HepG2 (cell line): Measurements from ENCODE around the gene BFSP1. TPM values are rescaled to one million over a fixed set of nuclear protein-coding genes. Genes with fewer than 3 reads are reported as not detected.

Source experiments
- ATAC-seq: fragments of 200-7000 bp; cut with Tn5 transposase; 3 replicates; pipeline ENCODE4 v1.9.1; 2020; ENCODE audit warnings: mild to moderate bottlenecking, moderate library complexity
- BruUV-seq: library from RNA; stranded (reverse); fragments of 400-500 nt; replicated peaks from 2 replicates; lab custom pipeline; 2021; lab: Mats Ljungman, UMichigan
- CTCF ChIA-PET: fragments of 300-600 bp; formaldehyde crosslinking; extraction: SDS; loops from one replicate; lab custom pipeline; 2021; ENCODE audit warnings: low total read pairs, inconsistent platforms, low intra/inter-chr PET ratio; lab: Yijun Ruan, JAX
- POLR2A ChIA-PET: fragments of 350-600 bp; sonication (Branson Sonifier 250); formaldehyde crosslinking; loops from one replicate; lab custom pipeline; 2020; ENCODE audit warnings: antibody characterized with exemption, inconsistent platforms; lab: Yijun Ruan, JAX
- DNase-seq: peaks from one replicate; pipeline ENCODE4 v3.0.0-alpha.2; 2015; ENCODE audit warnings: low spot score
- FAIRE-seq: peaks from 3 replicates; lab custom pipeline; 2011; peaks lifted over from hg19 to GRCh38; lab: Jason Lieb, UNC
- H2AFZ ChIP-seq: one replicate; pipeline ENCODE4 v1.6.1; 2011; ENCODE audit warnings: low read length, inconsistent platforms
- H3K27ac ChIP-seq: fragments of 300-600 bp; 3 replicates; pipeline ENCODE4 v1.8.0; 2011; ENCODE audit warnings: mixed run types, mild to moderate bottlenecking, mixed read lengths, low read length, inconsistent platforms; ENCODE audit not compliant: insufficient read depth; ENCODE audit errors: extremely low read length
- H3K27me3 ChIP-seq, 2 experiments: fragments of 200-600 bp in 1 of 2; 2 replicates in 1 of 2; 3 replicates in 1 of 2; pipeline versions ENCODE4 v1.6.0 to v1.8.0; 2011; ENCODE audit warnings: low read length in 2 of 2, mild to moderate bottlenecking in 2 of 2, moderate library complexity in 2 of 2, inconsistent platforms in 1 of 2; ENCODE audit not compliant: insufficient read depth in 2 of 2, control insufficient read depth in 1 of 2
- H3K36me3 ChIP-seq, 2 experiments: fragments of 200-600 bp in 1 of 2; replicated peaks in 1 of 2; 2 replicates in 1 of 2; 3 replicates in 1 of 2; pipeline versions ENCODE4 v1.5.1 to v1.8.0; 2011; ENCODE audit warnings: low read length in 2 of 2, inconsistent platforms in 1 of 2; ENCODE audit not compliant: insufficient read depth in 2 of 2, control insufficient read depth in 1 of 2
- H3K4me1 ChIP-seq: 2 replicates; pipeline ENCODE4 v1.5.1; 2012; ENCODE audit warnings: low read length, inconsistent platforms; ENCODE audit not compliant: insufficient read depth
- H3K4me2 ChIP-seq: 2 replicates; pipeline ENCODE4 v1.6.0; 2011; ENCODE audit warnings: low read depth, low read length, inconsistent platforms
- H3K4me3 ChIP-seq, 3 experiments: fragments of 200-600 bp in 1 of 3; sonication (generic), shearing (Covaris generic) in 1 of 3; replicated peaks in 1 of 3; 2 replicates each; pipeline ENCODE4 v1.5.1; 2011 to 2016; ENCODE audit warnings: low read length in 3 of 3, inconsistent platforms in 2 of 3, low read depth in 2 of 3, mild to moderate bottlenecking in 2 of 3, control low read depth in 1 of 3, mixed read lengths in 1 of 3; ENCODE audit not compliant: insufficient read depth in 1 of 3
- H3K79me2 ChIP-seq: one replicate; pipeline ENCODE4 v1.6.1; 2011; ENCODE audit warnings: low read length, inconsistent platforms; ENCODE audit not compliant: insufficient read depth
- H3K9ac ChIP-seq: 2 replicates; pipeline ENCODE4 v1.6.0; 2011; ENCODE audit warnings: mild to moderate bottlenecking, low read depth, low read length, inconsistent platforms; ENCODE audit not compliant: insufficient read depth
- H3K9me3 ChIP-seq: 2 replicates; pipeline ENCODE4 v1.5.1; 2012; ENCODE audit warnings: mild to moderate bottlenecking, low read length
- H4K20me1 ChIP-seq: 2 replicates; pipeline ENCODE4 v1.6.0; 2011; ENCODE audit warnings: inconsistent platforms, mild to moderate bottlenecking, low read length, moderate library complexity; ENCODE audit not compliant: insufficient read depth
- CBFB ChIP-seq: sonication (generic); formaldehyde crosslinking; IDR thresholded peaks from 2 replicates; pipeline ENCODE4 v1.4.0; 2020; ENCODE audit warnings: missing genetic modification reagents
- KDM6A ChIP-seq: IDR thresholded peaks from 2 replicates; pipeline ENCODE4 v1.6.1; 2016; ENCODE audit warnings: low read depth
- KMT2A ChIP-seq: sonication (generic); formaldehyde crosslinking; IDR thresholded peaks from 2 replicates; pipeline ENCODE4 v1.4.0; 2020; ENCODE audit warnings: missing genetic modification reagents
- MIXL1 ChIP-seq: IDR thresholded peaks from 2 replicates; pipeline ENCODE4 v1.6.1; 2016
- ZNF446 ChIP-seq: sonication (generic); formaldehyde crosslinking; IDR thresholded peaks from 2 replicates; pipeline ENCODE4 v1.5.0; 2020; ENCODE audit warnings: mild to moderate bottlenecking, missing genetic modification reagents
- ZNF556 ChIP-seq: sonication (generic); formaldehyde crosslinking; IDR thresholded peaks from 2 replicates; pipeline ENCODE4 v1.4.0; 2020; ENCODE audit warnings: mild to moderate bottlenecking, missing genetic modification reagents, borderline replicate concordance
- ZSCAN25 ChIP-seq: sonication (generic); formaldehyde crosslinking; IDR thresholded peaks from 2 replicates; pipeline ENCODE4 v1.8.0; 2022; ENCODE audit warnings: mild to moderate bottlenecking, missing genetic modification reagents
- ZSCAN31 ChIP-seq: sonication (generic); formaldehyde crosslinking; IDR thresholded peaks from 2 replicates; pipeline ENCODE4 v1.5.0; 2020; ENCODE audit warnings: low read depth, mild to moderate bottlenecking, missing genetic modification reagents
- WGBS: methylation state at CpG from one replicate; pipeline ENCODE4 v1.1.6; 2017; ENCODE audit warnings: low lambda C conversion rate; 5-methylcytosine and 5-hydroxymethylcytosine counted together
- in situ Hi-C: cut with HindIII; loops from 2 replicates; pipeline ENCODE4 v1.10.0; 2017; ENCODE audit warnings: low pct_unique_long_range_greater_than_20kb; ENCODE audit not compliant: extremely low pct_ligation_motif_present
- intact Hi-C: fragments of 100-400 bp; cut with micrococcal nuclease; formaldehyde crosslinking; loops from one replicate; pipeline ENCODE4 v1.10.0; 2022; ENCODE audit not compliant: unreplicated experiment
- polyA plus RNA-seq, 8 experiments: library from polyadenylated mRNA; depleted of rRNA in 3 of 8; stranded (reverse) in 7 of 8; unstranded in 1 of 8; fragments of >200 nt; fragmentation: Illumina TruSeq in 4 of 8; extraction: Trizol in 4 of 8; gene quantifications; 2 replicates each; pipeline versions ENCODE4 v1.2.1 to v1.2.3, GENCODE V29; 2011 to 2016; ENCODE audit warnings: low read depth in 4 of 8, missing spikeins in 1 of 8, mixed read lengths in 1 of 8; ENCODE audit not compliant: insufficient read depth in 1 of 8
- total RNA-seq, 5 experiments: library from RNA; depleted of rRNA; stranded (reverse); fragments of >200 nt; fragmentation: Illumina TruSeq; extraction: Trizol; gene quantifications; 2 replicates each; pipeline ENCODE4 v1.2.3, GENCODE V29; 2016; ENCODE audit warnings: low read depth in 1 of 5
- TF ChIP-seq, protein P1 (sequence below), 2 experiments: sonication (generic) in 1 of 2; formaldehyde crosslinking in 1 of 2; IDR thresholded peaks; 2 replicates each; pipeline versions ENCODE4 v1.6.1 to v1.9.0; 2014 to 2022; ENCODE audit warnings: antibody characterized with exemption in 1 of 2, borderline replicate concordance in 1 of 2, inconsistent platforms in 1 of 2, low read depth in 1 of 2, missing genetic modification reagents in 1 of 2
- TF ChIP-seq, protein P2 (sequence below): sonication (generic); formaldehyde crosslinking; IDR thresholded peaks from 2 replicates; pipeline ENCODE4 v1.4.0; 2020; ENCODE audit warnings: low read depth, mild to moderate bottlenecking, missing genetic modification reagents
- TF ChIP-seq, protein P3 (sequence below): sonication (generic); formaldehyde crosslinking; IDR thresholded peaks from 2 replicates; pipeline ENCODE4 v1.5.0; 2020; ENCODE audit warnings: missing genetic modification reagents, mild to moderate bottlenecking, borderline replicate concordance
- TF ChIP-seq, protein P4 (sequence below): sonication (generic); formaldehyde crosslinking; IDR thresholded peaks from 2 replicates; pipeline ENCODE4 v1.4.0; 2020; ENCODE audit warnings: mild to moderate bottlenecking, missing genetic modification reagents
- TF ChIP-seq, protein P5 (sequence below): sonication (generic); formaldehyde crosslinking; IDR thresholded peaks from 2 replicates; pipeline ENCODE4 v1.4.0; 2020; ENCODE audit warnings: mild to moderate bottlenecking, missing genetic modification reagents
- TF ChIP-seq, protein P6 (sequence below): IDR thresholded peaks from 2 replicates; pipeline ENCODE4 v1.6.1; 2012; ENCODE audit warnings: inconsistent platforms
- TF ChIP-seq, protein P7 (sequence below): sonication (generic); formaldehyde crosslinking; IDR thresholded peaks from 2 replicates; pipeline ENCODE4 v1.4.0; 2020; ENCODE audit warnings: missing genetic modification reagents

Gene BFSP1
- total and polyA plus RNA-seq, 2 of the 13 experiments (the other 11 are each of a cell fraction or from before 2014, with no cell fraction given) = 0.22 to 0.26 TPM

DNA sequence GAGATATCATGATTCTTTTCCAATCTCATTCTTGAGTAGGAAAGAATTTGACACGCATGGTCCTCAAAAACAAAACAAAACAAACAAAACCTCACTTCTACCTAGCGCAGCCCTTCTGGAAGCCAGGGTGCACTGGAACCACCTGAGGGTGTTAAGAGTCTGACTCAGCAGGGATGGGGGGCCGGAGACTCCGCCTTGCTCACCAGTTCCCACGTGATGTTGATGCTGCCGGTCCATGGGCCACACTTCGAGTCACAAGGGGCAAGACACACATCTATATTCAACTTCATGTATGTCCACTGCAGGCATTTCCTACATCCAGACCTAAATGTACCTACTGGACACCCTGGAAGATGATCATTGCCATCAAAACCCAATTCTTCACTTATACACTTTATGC is 30.4 kb downstream of the BFSP1 start:
- no peak overlapping the region for H3K4me3 ChIP-seq
- ChIA-PET CTCF (no interaction called here), POLR2A (no interaction called here)
- BruUV-seq = no TSS peak
- no peaks in the 10 kb centered on the region for H3K9me3 ChIP-seq
- no peak overlapping the region for H3K27ac ChIP-seq
- no peak overlapping the region for H3K4me2 ChIP-seq
- whole genome bisulfite sequencing = 49% methylated on average over 7 of the region's 7 CpGs
- FAIRE-seq (no peak), DNase-seq (no peak), ATAC-seq (no peak)
- H3K36me3 ChIP-seq = no peaks in the 10 kb centered on the region
- peaks cover 16% of the 10 kb centered on the region for H3K4me1 ChIP-seq
- in situ Hi-C loops = loop anchor here (25.0 kb wide), 1 partner anchor 786 kb away; the partner anchor contains the start of gene ZNF133
- H2AFZ ChIP-seq = no peak overlapping the region
- no peak overlapping the region for H3K9ac ChIP-seq
- no peaks in the 10 kb centered on the region for H3K79me2 ChIP-seq
- no peaks in the 10 kb centered on the region for H4K20me1 ChIP-seq
- intact Hi-C loops = no loop called here
- peaks cover 1 to 61% of the 10 kb centered on the region in 2 experiments; a peak in 4 of 5 replicates for H3K27me3 ChIP-seq
- TF ChIP-seq CBFB (CRISPR knock-in tag) (no peak), ZNF446 (CRISPR knock-in tag) (no peak), ZSCAN31 (CRISPR knock-in tag) (no peak), ZSCAN25 (no peak), KDM6A (CRISPR knock-in tag) (no peak), MIXL1 (CRISPR knock-in tag) (no peak), ZNF556 (CRISPR knock-in tag) (no peak), KMT2A (CRISPR knock-in tag) (no peak)
- TF ChIP-seq, protein P1, sequence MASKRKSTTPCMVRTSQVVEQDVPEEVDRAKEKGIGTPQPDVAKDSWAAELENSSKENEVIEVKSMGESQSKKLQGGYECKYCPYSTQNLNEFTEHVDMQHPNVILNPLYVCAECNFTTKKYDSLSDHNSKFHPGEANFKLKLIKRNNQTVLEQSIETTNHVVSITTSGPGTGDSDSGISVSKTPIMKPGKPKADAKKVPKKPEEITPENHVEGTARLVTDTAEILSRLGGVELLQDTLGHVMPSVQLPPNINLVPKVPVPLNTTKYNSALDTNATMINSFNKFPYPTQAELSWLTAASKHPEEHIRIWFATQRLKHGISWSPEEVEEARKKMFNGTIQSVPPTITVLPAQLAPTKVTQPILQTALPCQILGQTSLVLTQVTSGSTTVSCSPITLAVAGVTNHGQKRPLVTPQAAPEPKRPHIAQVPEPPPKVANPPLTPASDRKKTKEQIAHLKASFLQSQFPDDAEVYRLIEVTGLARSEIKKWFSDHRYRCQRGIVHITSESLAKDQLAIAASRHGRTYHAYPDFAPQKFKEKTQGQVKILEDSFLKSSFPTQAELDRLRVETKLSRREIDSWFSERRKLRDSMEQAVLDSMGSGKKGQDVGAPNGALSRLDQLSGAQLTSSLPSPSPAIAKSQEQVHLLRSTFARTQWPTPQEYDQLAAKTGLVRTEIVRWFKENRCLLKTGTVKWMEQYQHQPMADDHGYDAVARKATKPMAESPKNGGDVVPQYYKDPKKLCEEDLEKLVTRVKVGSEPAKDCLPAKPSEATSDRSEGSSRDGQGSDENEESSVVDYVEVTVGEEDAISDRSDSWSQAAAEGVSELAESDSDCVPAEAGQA (IDR thresholded peaks at IDR 0.05; ENCODE audit: low read depth) = no peak
- TF ChIP-seq, protein P1 (CRISPR knock-in tag; IDR thresholded peaks at IDR 0.05; ENCODE audit: borderline replicate concordance) = no peak
- TF ChIP-seq, protein P2, sequence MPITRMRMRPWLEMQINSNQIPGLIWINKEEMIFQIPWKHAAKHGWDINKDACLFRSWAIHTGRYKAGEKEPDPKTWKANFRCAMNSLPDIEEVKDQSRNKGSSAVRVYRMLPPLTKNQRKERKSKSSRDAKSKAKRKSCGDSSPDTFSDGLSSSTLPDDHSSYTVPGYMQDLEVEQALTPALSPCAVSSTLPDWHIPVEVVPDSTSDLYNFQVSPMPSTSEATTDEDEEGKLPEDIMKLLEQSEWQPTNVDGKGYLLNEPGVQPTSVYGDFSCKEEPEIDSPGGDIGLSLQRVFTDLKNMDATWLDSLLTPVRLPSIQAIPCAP = no peak
- TF ChIP-seq, protein P3, sequence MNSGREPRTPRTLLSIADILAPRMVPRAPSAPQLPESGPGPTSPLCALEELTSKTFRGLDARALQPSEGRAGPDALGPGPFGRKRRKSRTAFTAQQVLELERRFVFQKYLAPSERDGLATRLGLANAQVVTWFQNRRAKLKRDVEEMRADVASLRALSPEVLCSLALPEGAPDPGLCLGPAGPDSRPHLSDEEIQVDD (CRISPR knock-in tag) = no peak
- TF ChIP-seq, protein P4, sequence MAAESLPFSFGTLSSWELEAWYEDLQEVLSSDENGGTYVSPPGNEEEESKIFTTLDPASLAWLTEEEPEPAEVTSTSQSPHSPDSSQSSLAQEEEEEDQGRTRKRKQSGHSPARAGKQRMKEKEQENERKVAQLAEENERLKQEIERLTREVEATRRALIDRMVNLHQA (CRISPR knock-in tag) = no peak
- TF ChIP-seq, protein P5, sequence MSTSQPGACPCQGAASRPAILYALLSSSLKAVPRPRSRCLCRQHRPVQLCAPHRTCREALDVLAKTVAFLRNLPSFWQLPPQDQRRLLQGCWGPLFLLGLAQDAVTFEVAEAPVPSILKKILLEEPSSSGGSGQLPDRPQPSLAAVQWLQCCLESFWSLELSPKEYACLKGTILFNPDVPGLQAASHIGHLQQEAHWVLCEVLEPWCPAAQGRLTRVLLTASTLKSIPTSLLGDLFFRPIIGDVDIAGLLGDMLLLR (CRISPR knock-in tag) = no peak
- TF ChIP-seq, protein P6, sequence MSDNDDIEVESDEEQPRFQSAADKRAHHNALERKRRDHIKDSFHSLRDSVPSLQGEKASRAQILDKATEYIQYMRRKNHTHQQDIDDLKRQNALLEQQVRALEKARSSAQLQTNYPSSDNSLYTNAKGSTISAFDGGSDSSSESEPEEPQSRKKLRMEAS = no peak
- TF ChIP-seq, protein P7, sequence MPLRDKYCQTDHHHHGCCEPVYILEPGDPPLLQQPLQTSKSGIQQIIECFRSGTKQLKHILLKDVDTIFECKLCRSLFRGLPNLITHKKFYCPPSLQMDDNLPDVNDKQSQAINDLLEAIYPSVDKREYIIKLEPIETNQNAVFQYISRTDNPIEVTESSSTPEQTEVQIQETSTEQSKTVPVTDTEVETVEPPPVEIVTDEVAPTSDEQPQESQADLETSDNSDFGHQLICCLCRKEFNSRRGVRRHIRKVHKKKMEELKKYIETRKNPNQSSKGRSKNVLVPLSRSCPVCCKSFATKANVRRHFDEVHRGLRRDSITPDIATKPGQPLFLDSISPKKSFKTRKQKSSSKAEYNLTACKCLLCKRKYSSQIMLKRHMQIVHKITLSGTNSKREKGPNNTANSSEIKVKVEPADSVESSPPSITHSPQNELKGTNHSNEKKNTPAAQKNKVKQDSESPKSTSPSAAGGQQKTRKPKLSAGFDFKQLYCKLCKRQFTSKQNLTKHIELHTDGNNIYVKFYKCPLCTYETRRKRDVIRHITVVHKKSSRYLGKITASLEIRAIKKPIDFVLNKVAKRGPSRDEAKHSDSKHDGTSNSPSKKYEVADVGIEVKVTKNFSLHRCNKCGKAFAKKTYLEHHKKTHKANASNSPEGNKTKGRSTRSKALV (CRISPR knock-in tag) = no peak
